ENCODE results near the gene DMC1.

GRCh38 chr22:38569181-38569971 is 607 bp downstream of the DMC1 start:
- TF ChIP-seq, protein P1, sequence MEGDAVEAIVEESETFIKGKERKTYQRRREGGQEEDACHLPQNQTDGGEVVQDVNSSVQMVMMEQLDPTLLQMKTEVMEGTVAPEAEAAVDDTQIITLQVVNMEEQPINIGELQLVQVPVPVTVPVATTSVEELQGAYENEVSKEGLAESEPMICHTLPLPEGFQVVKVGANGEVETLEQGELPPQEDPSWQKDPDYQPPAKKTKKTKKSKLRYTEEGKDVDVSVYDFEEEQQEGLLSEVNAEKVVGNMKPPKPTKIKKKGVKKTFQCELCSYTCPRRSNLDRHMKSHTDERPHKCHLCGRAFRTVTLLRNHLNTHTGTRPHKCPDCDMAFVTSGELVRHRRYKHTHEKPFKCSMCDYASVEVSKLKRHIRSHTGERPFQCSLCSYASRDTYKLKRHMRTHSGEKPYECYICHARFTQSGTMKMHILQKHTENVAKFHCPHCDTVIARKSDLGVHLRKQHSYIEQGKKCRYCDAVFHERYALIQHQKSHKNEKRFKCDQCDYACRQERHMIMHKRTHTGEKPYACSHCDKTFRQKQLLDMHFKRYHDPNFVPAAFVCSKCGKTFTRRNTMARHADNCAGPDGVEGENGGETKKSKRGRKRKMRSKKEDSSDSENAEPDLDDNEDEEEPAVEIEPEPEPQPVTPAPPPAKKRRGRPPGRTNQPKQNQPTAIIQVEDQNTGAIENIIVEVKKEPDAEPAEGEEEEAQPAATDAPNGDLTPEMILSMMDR (IDR thresholded peaks at IDR 0.05; ENCODE audit: extremely low read depth in 1 of 2, insufficient read depth in 1 of 2, low read depth in 1 of 2, low read length in 2 of 2): no peak
- TF ChIP-seq POLR2AphosphoS5 (IDR thresholded peaks at IDR 0.05; ENCODE audit: insufficient read depth, low read depth, low read length) (no peak), EZH2 (IDR thresholded peaks at IDR 0.05; ENCODE audit: borderline replicate concordance, low read depth, low read length, severe bottlenecking) (no peak), POLR2A (IDR thresholded peaks at IDR 0.05; ENCODE audit: low read depth, low read length) (no peak)

All from endothelial cell of umbilical vein (primary cell).